ENCODE measurements around the gene JAML. TPM values are rescaled to one million over a fixed set of nuclear protein-coding genes. Genes with fewer than 3 reads are reported as not detected.

JAML gene
- total and polyA plus RNA-seq, 2 of the 13 experiments (the other 11 are each of a cell fraction or from before 2014, with no cell fraction given): 2.0 to 3.3 TPM

GRCh38 chr11:118212131-118212725 is 12.6 kb downstream of the JAML start (continued):
- TF ChIP-seq FOXP4 (CRISPR knock-in tag; IDR thresholded peaks at IDR 0.05): peak; percentile 93
- no peak for TF ChIP-seq SP1 (IDR thresholded peaks at IDR 0.05)
- no peak for TF ChIP-seq SP1 (CRISPR knock-in tag; IDR thresholded peaks at IDR 0.05)
- TF ChIP-seq ZNF501 (CRISPR knock-in tag; IDR thresholded peaks at IDR 0.05): 0 out of 2 replicates have a peak, but pooled peaks have one; percentile 49
- TF ChIP-seq ZNF7 (CRISPR knock-in tag; IDR thresholded peaks at IDR 0.05): 0 out of 2 replicates have a peak, but pooled peaks have one; percentile 45
- no peak for TF ChIP-seq EEA1 (CRISPR knock-in tag; IDR thresholded peaks at IDR 0.05; ENCODE audit: borderline replicate concordance)
- TF ChIP-seq TERF1 (CRISPR knock-in tag; IDR thresholded peaks at IDR 0.05): no peak
- peak; percentile 94 for TF ChIP-seq ZNF609 (CRISPR knock-in tag; IDR thresholded peaks at IDR 0.05; ENCODE audit: borderline replicate concordance)
- TF ChIP-seq XRCC5 (optimal IDR thresholded peaks at IDR 0.05; ENCODE audit: low read length): peak; percentile 55
- no peak for TF ChIP-seq AFF4 (CRISPR knock-in tag; IDR thresholded peaks at IDR 0.05)
- TF ChIP-seq MTERF4 (CRISPR knock-in tag; IDR thresholded peaks at IDR 0.05): no peak
- TF ChIP-seq ZHX1 (CRISPR knock-in tag; IDR thresholded peaks at IDR 0.05; ENCODE audit: low read depth): peak; percentile 80; the same call in 1 of the 2 replicates
- peak; percentile 93 for TF ChIP-seq TARDBP (CRISPR knock-in tag; IDR thresholded peaks at IDR 0.05)
